Stomach (tissue), 4 donors: ENCODE results near the gene TGM1.

ENCODE experiments used
- CTCF ChIP-seq, 7 experiments: fragments of 450-650 bp in 4 of 7; fragments of 200-600 bp in 3 of 7; sonication (generic) in 3 of 7; IDR thresholded peaks; one replicate each; pipeline ENCODE4 v1.5.1; 2016 to 2019; ENCODE audit warnings: antibody characterized with exemption in 7 of 7, control low read depth in 2 of 7, mild to moderate bottlenecking in 1 of 7
- EP300 ChIP-seq: sonication (generic); formaldehyde crosslinking; IDR thresholded peaks from one replicate; pipeline ENCODE4 v1.6.1; 2017; ENCODE audit warnings: antibody characterized with exemption
- POLR2A ChIP-seq, 4 donors: fragments of 450-650 bp; IDR thresholded peaks; one replicate each; pipeline ENCODE4 v1.6.1; 2016; ENCODE audit warnings: antibody characterized with exemption in 4 of 4, control low read depth in 2 of 4, mild to moderate bottlenecking in 1 of 4, moderate library complexity in 1 of 4
- POLR2AphosphoS5 ChIP-seq, 3 donors: sonication (generic); formaldehyde crosslinking; IDR thresholded peaks; one replicate each; pipeline ENCODE4 v1.6.1; 2016; ENCODE audit warnings: antibody characterized with exemption in 3 of 3

GRCh38 chr14:24283796-24284460 lies 21.0 kb upstream of the TGM1 start:
- TF ChIP-seq EP300 = no peak
- no peak for TF ChIP-seq CTCF (IDR thresholded peaks at IDR 0.05)
- no peak for TF ChIP-seq POLR2AphosphoS5 (IDR thresholded peaks at IDR 0.05)
- no peak for TF ChIP-seq POLR2A (IDR thresholded peaks at IDR 0.05)
